ENCODE data around the gene PPP2R2B.

PPP2R2B gene

GRCh38 chr5:146628950-146629349, 249.6 kb downstream of the PPP2R2B start:
- no peak overlapping the region for H3K4me2 ChIP-seq (ENCODE audit: low read length)
- no peak overlapping the region for H3K4me3 ChIP-seq (ENCODE audit: low read depth, low read length)
- no peak overlapping the region for H2AFZ ChIP-seq
- no peak overlapping the region for H3K9ac ChIP-seq
- H3K9me3 ChIP-seq (ENCODE audit: control insufficient read depth, low read length): no peaks in the 10 kb centered on the region
- H3K79me2 ChIP-seq: no peaks in the 10 kb centered on the region
- H3K36me3 ChIP-seq (ENCODE audit: control insufficient read depth, insufficient read depth, low read length): no peaks in the 10 kb centered on the region
- H3K27ac ChIP-seq: no peak overlapping the region
- no peaks in the 10 kb centered on the region for H3K27me3 ChIP-seq (ENCODE audit: control insufficient read depth, insufficient read depth, low read length)
- H3K4me1 ChIP-seq: no peaks in the 10 kb centered on the region
- no peak for TF ChIP-seq CTCF (IDR thresholded peaks at IDR 0.05)

DNA sequence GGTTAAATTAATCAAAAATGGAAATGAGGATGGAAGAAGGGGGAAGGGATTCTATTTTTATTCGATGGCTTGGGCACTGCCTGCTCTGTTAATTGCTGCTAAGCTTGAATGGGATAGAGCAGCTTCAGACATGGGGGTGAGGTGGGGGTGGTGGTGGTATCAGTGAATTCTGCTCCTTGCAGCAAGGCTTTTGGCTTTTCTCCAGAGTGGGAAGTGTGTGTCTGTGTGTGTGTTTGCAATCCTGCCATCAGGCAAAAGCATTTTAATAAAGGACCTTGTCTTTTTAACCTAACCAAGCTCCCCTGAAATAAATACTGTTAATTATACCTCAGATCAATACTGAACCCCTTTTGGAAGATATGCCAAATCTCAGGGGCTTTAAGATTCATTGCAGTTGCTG, 251.6 kb downstream of the PPP2R2B start:
- Histone ChIP-seq H3K27ac (no peak overlapping the region), H3K36me3 (ENCODE audit: control insufficient read depth, insufficient read depth, low read length) (no peaks in the 10 kb centered on the region), H3K4me1 (no peaks in the 10 kb centered on the region), H3K79me2 (no peaks in the 10 kb centered on the region), H2AFZ (no peak overlapping the region), H3K9me3 (ENCODE audit: control insufficient read depth, low read length) (no peaks in the 10 kb centered on the region), H3K4me3 (ENCODE audit: low read depth, low read length) (no peak overlapping the region), H3K4me2 (ENCODE audit: low read length) (no peak overlapping the region), H3K27me3 (ENCODE audit: control insufficient read depth, insufficient read depth, low read length) (no peaks in the 10 kb centered on the region), H3K9ac (no peak overlapping the region)
- TF ChIP-seq CTCF (IDR thresholded peaks at IDR 0.05): no peak

DNA sequence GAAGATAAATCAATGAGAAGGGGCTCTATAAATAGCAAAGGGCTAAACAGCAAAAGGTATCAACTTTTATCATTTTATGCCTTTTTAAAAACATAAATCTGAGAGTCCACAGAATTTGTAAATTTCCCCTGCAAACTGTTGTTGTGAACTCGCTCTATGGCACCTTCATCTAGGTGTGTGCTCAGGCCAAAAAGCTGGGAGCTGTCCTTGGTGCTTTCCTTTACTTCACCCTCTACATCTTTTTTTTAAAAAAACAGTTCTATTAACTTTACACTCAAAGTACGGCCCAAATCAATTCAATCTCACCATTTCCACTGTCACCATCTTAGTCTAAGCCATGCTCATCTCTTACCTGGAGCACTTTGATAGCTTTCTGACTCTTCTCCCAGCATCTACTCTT, 254.4 kb downstream of the PPP2R2B start:
- Histone ChIP-seq H3K27ac (no peak overlapping the region), H3K4me3 (ENCODE audit: low read depth, low read length) (no peak overlapping the region), H3K9me3 (ENCODE audit: control insufficient read depth, low read length) (no peaks in the 10 kb centered on the region), H2AFZ (no peak overlapping the region), H3K79me2 (no peaks in the 10 kb centered on the region), H3K27me3 (ENCODE audit: control insufficient read depth, insufficient read depth, low read length) (no peaks in the 10 kb centered on the region), H3K9ac (no peak overlapping the region), H3K36me3 (ENCODE audit: control insufficient read depth, insufficient read depth, low read length) (no peaks in the 10 kb centered on the region), H3K4me2 (ENCODE audit: low read length) (no peak overlapping the region), H3K4me1 (no peaks in the 10 kb centered on the region)
- TF ChIP-seq CTCF (IDR thresholded peaks at IDR 0.05): no peak

GRCh38 chr5:146623666-146624065, 254.9 kb downstream of the PPP2R2B start:
- H3K4me2 ChIP-seq (ENCODE audit: low read length): no peak overlapping the region
- no peaks in the 10 kb centered on the region for H3K79me2 ChIP-seq
- no peak for TF ChIP-seq CTCF (IDR thresholded peaks at IDR 0.05)
- no peak overlapping the region for H2AFZ ChIP-seq
- H3K9ac ChIP-seq: no peak overlapping the region
- H3K4me3 ChIP-seq (ENCODE audit: low read depth, low read length): no peak overlapping the region
- no peak overlapping the region for H3K27ac ChIP-seq
- no peaks in the 10 kb centered on the region for H3K9me3 ChIP-seq (ENCODE audit: control insufficient read depth, low read length)
- H3K4me1 ChIP-seq: no peaks in the 10 kb centered on the region
- H3K36me3 ChIP-seq (ENCODE audit: control insufficient read depth, insufficient read depth, low read length): no peaks in the 10 kb centered on the region
- no peaks in the 10 kb centered on the region for H3K27me3 ChIP-seq (ENCODE audit: control insufficient read depth, insufficient read depth, low read length)

DNA sequence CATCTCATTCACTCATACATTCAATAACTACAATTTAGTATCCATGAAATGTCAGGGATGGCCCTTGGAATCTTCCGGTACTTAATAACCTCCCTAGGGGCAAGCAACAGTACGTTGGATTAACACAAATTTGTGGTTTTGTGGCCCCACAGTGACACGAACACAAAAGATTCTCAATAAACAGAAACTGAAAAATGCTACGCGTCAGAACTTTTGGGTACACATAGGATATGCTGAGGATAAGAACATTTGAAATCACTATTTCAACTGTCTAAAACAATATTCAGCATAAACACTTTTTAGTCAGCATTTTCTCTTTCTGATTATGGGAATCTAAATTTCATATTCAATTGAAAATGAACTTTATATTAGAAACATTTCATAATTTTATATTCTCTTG, 255.5 kb downstream of the PPP2R2B start:
- H3K4me3 ChIP-seq (ENCODE audit: low read depth, low read length): no peak overlapping the region
- no peak overlapping the region for H3K4me2 ChIP-seq (ENCODE audit: low read length)
- no peaks in the 10 kb centered on the region for H3K27me3 ChIP-seq (ENCODE audit: control insufficient read depth, insufficient read depth, low read length)
- no peak overlapping the region for H3K27ac ChIP-seq
- H3K79me2 ChIP-seq: no peaks in the 10 kb centered on the region
- H3K9me3 ChIP-seq (ENCODE audit: control insufficient read depth, low read length): no peaks in the 10 kb centered on the region
- H3K4me1 ChIP-seq: no peaks in the 10 kb centered on the region
- no peak overlapping the region for H3K9ac ChIP-seq
- no peaks in the 10 kb centered on the region for H3K36me3 ChIP-seq (ENCODE audit: control insufficient read depth, insufficient read depth, low read length)
- no peak overlapping the region for H2AFZ ChIP-seq
- no peak for TF ChIP-seq CTCF (IDR thresholded peaks at IDR 0.05)

Data from parathyroid adenoma (tissue), 2 donors.